CD14-positive monocyte (primary cell): ENCODE results near the gene YTHDC1. TPM values are rescaled to one million over a fixed set of nuclear protein-coding genes. Genes with fewer than 3 reads are reported as not detected.
"Not testable (repeated sequence)": the region's sequence is repeated elsewhere in the genome, so short reads cannot be mapped to it uniquely, and the experiment has no call there.

Experiments used
- DNase-seq, 3 donors: peaks; one replicate each; pipeline ENCODE4 v3.0.0-alpha.2; 2011 to 2022
- H2AFZ ChIP-seq: 2 replicates; pipeline ENCODE4 v1.6.0; 2012; ENCODE audit warnings: mild to moderate bottlenecking, low read depth, low read length, inconsistent platforms; ENCODE audit not compliant: insufficient read depth, poor library complexity, severe bottlenecking
- H3K27ac ChIP-seq, 2 donors: 1 replicate in 1 of 2; 2 replicates in 1 of 2; pipeline ENCODE4 v1.5.1; 2012 to 2013; ENCODE audit warnings: low read length in 2 of 2, control low read depth in 1 of 2, inconsistent platforms in 1 of 2, low read depth in 1 of 2, mild to moderate bottlenecking in 1 of 2
- H3K27me3 ChIP-seq, 2 donors: one replicate each; pipeline versions ENCODE4 v1.6.0 to v1.6.1; 2011 to 2013; ENCODE audit warnings: low read length in 2 of 2; ENCODE audit not compliant: control insufficient read depth in 2 of 2, insufficient read depth in 2 of 2
- H3K36me3 ChIP-seq, 2 donors: replicated peaks in 1 of 2; 1 replicate in 1 of 2; 2 replicates in 1 of 2; pipeline versions ENCODE4 v1.5.1 to v1.6.1; 2012 to 2013; ENCODE audit warnings: low read length in 2 of 2, control low read depth in 1 of 2, inconsistent platforms in 1 of 2, mild to moderate bottlenecking in 1 of 2; ENCODE audit not compliant: insufficient read depth in 2 of 2, control insufficient read depth in 1 of 2
- H3K4me1 ChIP-seq, 2 donors: 1 replicate in 1 of 2; 2 replicates in 1 of 2; pipeline versions ENCODE4 v1.5.1 to v1.6.1; 2012 to 2013; ENCODE audit warnings: low read length in 2 of 2, control low read depth in 1 of 2, inconsistent platforms in 1 of 2, mild to moderate bottlenecking in 1 of 2, moderate library complexity in 1 of 2; ENCODE audit not compliant: insufficient read depth in 2 of 2, control insufficient read depth in 1 of 2
- H3K4me2 ChIP-seq: replicated peaks from 2 replicates; pipeline ENCODE3; 2012; ENCODE audit warnings: low read length, moderate library complexity, mild to moderate bottlenecking; ENCODE audit not compliant: poor library complexity, severe bottlenecking; ENCODE audit errors: extremely low read depth
- H3K4me3 ChIP-seq, 3 experiments: fragments of 200-600 bp in 1 of 3; sonication (generic) in 1 of 3; replicated peaks in 1 of 3; 1 replicate in 2 of 3; 2 replicates in 1 of 3; pipeline ENCODE4 v1.5.1; 2011 to 2013; ENCODE audit warnings: low read length in 3 of 3, mild to moderate bottlenecking in 3 of 3, control low read depth in 2 of 3, low read depth in 2 of 3, inconsistent platforms in 1 of 3, moderate library complexity in 1 of 3
- H3K79me2 ChIP-seq: 2 replicates; pipeline ENCODE4 v1.6.0; 2012; ENCODE audit warnings: mild to moderate bottlenecking, control low read depth, inconsistent platforms, low read length, moderate library complexity; ENCODE audit not compliant: insufficient read depth
- H3K9ac ChIP-seq: 2 replicates; pipeline ENCODE4 v1.6.0; 2017; ENCODE audit warnings: low read length, mild to moderate bottlenecking; ENCODE audit not compliant: insufficient read depth, poor library complexity, severe bottlenecking
- H3K9me3 ChIP-seq, 2 donors: replicated peaks in 1 of 2; 1 replicate in 1 of 2; 2 replicates in 1 of 2; pipeline versions ENCODE4 v1.5.1 to v1.6.1; 2012 to 2013; ENCODE audit warnings: low read length in 2 of 2, control low read depth in 1 of 2; ENCODE audit not compliant: control insufficient read depth in 1 of 2, insufficient read depth in 1 of 2
- H4K20me1 ChIP-seq: 2 replicates; pipeline ENCODE4 v1.6.0; 2012; ENCODE audit warnings: mild to moderate bottlenecking, low read length, control low read depth, moderate library complexity; ENCODE audit not compliant: insufficient read depth
- H3K27ac Mint-ChIP-seq, 7 donors: one replicate each; pipeline ENCODE4 v1.8.0; 2020; ENCODE audit warnings: mild to moderate bottlenecking in 7 of 7, mixed read lengths in 7 of 7, moderate library complexity in 6 of 7, inconsistent platforms in 2 of 7
- H3K27me3 Mint-ChIP-seq, 3 donors: one replicate each; pipeline ENCODE4 v1.8.0; 2021 to 2022; ENCODE audit warnings: low read depth in 3 of 3, mild to moderate bottlenecking in 3 of 3, mixed read lengths in 3 of 3, moderate library complexity in 3 of 3, inconsistent platforms in 1 of 3
- H3K36me3 Mint-ChIP-seq, 2 donors: one replicate each; pipeline ENCODE4 v1.8.0; 2020; ENCODE audit warnings: mixed read lengths in 2 of 2, inconsistent platforms in 1 of 2, mild to moderate bottlenecking in 1 of 2
- H3K4me1 Mint-ChIP-seq: one replicate; pipeline ENCODE4 v1.8.0; 2020; ENCODE audit warnings: mild to moderate bottlenecking, mixed read lengths
- H3K4me3 Mint-ChIP-seq, 2 donors: one replicate each; pipeline ENCODE4 v1.8.0; 2020; ENCODE audit warnings: mild to moderate bottlenecking in 2 of 2, mixed read lengths in 2 of 2, moderate library complexity in 1 of 2
- H3K9me3 Mint-ChIP-seq, 7 donors: one replicate each; pipeline ENCODE4 v1.8.0; 2020 to 2022; ENCODE audit warnings: mixed read lengths in 7 of 7, mild to moderate bottlenecking in 6 of 7, moderate library complexity in 6 of 7, inconsistent platforms in 2 of 7
- CTCF ChIP-seq: fragments of 200-600 bp; IDR thresholded peaks from one replicate; pipeline ENCODE4 v1.8.0; 2022; ENCODE audit warnings: antibody characterized with exemption, mild to moderate bottlenecking
- WGBS: methylation state at CpG from one replicate; pipeline ENCODE4 v1.1.5; 2013; ENCODE audit warnings: missing lambda C conversion rate; ENCODE audit not compliant: insufficient coverage; 5-methylcytosine and 5-hydroxymethylcytosine counted together
- intact Hi-C, 2 donors: fragments of 100-400 bp; cut with micrococcal nuclease; formaldehyde crosslinking; loops; one replicate each; pipeline versions ENCODE4 v1.15.0 to v1.15.1; 2023
- polyA plus RNA-seq, 3 donors: library from polyadenylated mRNA; depleted of rRNA in 1 of 3; unstranded in 2 of 3; stranded (reverse) in 1 of 3; fragments of 300-500 nt in 2 of 3; fragments of >200 nt in 1 of 3; fragmentation: Illumina TruSeq in 2 of 3; gene quantifications; 1 replicate in 2 of 3; 2 replicates in 1 of 3; pipeline ENCODE4 v1.2.3, GENCODE V29; 2012 to 2021

Gene YTHDC1
- polyA plus RNA-seq, 3 donors, result 11.0 to 30.8 (median 11.5) TPM

DNA sequence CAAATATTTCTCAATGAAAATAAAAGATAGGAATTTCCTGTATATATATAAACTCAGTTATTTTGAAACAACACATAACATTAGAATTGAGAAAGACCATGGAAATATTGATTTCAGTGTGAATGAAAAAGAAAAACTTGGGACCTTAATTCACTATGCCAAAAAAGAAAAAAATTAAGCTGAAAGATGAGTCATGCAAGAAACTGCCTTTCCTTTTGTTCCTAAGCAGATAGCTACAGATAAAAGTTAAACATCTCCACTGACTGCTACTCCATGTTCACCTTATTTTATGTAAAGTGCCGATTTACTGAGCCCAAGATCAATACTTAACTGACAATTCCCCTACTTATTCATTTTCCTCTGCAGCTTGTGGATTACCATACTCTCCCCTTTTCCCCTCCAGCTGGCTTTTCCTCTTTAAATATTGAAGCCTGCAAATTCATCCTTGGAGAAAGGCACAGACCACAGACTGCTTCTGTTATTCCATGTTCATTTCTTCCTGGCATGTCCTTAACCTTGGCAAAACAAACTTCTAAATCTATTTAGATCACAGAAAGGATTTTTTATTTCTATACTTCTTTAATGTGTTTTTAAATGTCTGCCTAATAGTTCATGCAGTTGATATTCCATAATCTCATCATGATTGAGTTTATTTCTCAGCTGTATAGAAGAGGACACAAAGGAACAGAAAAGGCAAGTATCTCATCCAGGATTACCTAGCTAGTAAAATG lies 40.5 kb upstream of the YTHDC1 start:
- no peak overlapping the region for H3K4me2 ChIP-seq
- no peaks in the 10 kb centered on the region for H4K20me1 ChIP-seq
- no peak overlapping the region for H2AFZ ChIP-seq
- H3K9me3 Mint-ChIP-seq, result peaks cover 0 to 4% (median 0%) of the 10 kb centered on the region in 7 donors
- no peaks in the 10 kb centered on the region for H3K36me3 ChIP-seq
- H3K27me3 Mint-ChIP-seq, result peaks cover 2 to 4% (median 3%) of the 10 kb centered on the region in 3 donors
- H3K9ac ChIP-seq, result no peak overlapping the region
- H3K27ac ChIP-seq, result no peak overlapping the region
- H3K4me1 Mint-ChIP-seq, result no peaks in the 10 kb centered on the region
- WGBS, result 63% methylated on average over 1 of the region's 1 CpG
- no peak for DNase-seq
- H3K4me3 Mint-ChIP-seq, result no peak overlapping the region
- H3K27me3 ChIP-seq, result no peaks in the 10 kb centered on the region
- H3K4me1 ChIP-seq, result no peaks in the 10 kb centered on the region
- H3K36me3 Mint-ChIP-seq, result no peaks in the 10 kb centered on the region
- TF ChIP-seq CTCF, result no peak
- intact Hi-C loops, result no loop called here
- H3K27ac Mint-ChIP-seq, result no peak overlapping the region
- H3K79me2 ChIP-seq, result no peaks in the 10 kb centered on the region
- no peaks in the 10 kb centered on the region for H3K9me3 ChIP-seq
- H3K4me3 ChIP-seq, result no peak overlapping the region

DNA sequence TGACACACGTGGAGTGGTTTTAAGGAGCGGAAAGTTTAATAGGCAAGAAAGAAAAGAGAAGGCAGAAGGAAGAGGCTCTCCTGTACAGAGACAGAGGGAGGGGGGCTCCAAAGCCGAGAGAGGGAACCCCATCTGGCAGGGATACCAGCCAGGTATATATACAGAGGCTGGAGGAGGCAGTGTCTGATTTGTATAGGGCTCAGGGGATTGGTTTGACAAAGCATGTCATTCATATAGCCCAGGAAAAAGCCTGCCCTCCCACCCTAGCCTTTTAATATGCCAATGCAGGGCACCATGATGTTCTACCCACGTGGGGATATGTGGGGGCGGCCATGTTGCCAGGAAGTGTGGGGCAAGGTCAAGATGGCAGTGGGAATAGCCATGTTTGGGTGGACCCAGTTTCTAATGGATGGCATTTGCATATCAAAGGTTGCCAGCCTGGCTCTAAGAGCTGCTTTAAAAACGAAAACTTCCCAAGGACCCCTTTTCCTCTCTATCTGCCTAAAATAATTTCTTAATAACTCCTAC lies 39.6 kb upstream of the YTHDC1 start:
- WGBS, result 93% methylated on average over 2 of the region's 6 CpGs
- H3K4me3 ChIP-seq, H3K36me3 ChIP-seq, H3K79me2 ChIP-seq, DNase-seq, H3K4me1 ChIP-seq, H3K9ac ChIP-seq, intact Hi-C loops, H3K27ac Mint-ChIP-seq, H3K9me3 Mint-ChIP-seq, H3K36me3 Mint-ChIP-seq, H4K20me1 ChIP-seq, H3K4me1 Mint-ChIP-seq, H3K27me3 ChIP-seq, H3K27ac ChIP-seq, H3K4me2 ChIP-seq, H3K9me3 ChIP-seq, H2AFZ ChIP-seq, H3K4me3 Mint-ChIP-seq, H3K27me3 Mint-ChIP-seq: not testable (repeated sequence)
